Endodermal cell (in vitro differentiated cells): ENCODE data around the gene FHDC1. TPM values are rescaled to one million over a fixed set of nuclear protein-coding genes. Genes with fewer than 3 reads are reported as not detected.

Source experiments
- DNase-seq: peaks from one replicate; pipeline ENCODE4 v3.0.0-alpha.2; 2017
- H3K27ac ChIP-seq: 2 replicates; pipeline ENCODE4 v1.5.1; 2013; ENCODE audit warnings: mild to moderate bottlenecking, low read depth, low read length, moderate library complexity
- H3K27me3 ChIP-seq: 2 replicates; pipeline ENCODE4 v1.6.1; 2013; ENCODE audit warnings: mild to moderate bottlenecking, low read length, moderate library complexity; ENCODE audit not compliant: insufficient read depth, control insufficient read depth, poor library complexity, severe bottlenecking
- H3K36me3 ChIP-seq: 2 replicates; pipeline ENCODE4 v1.7.0; 2013; ENCODE audit warnings: mild to moderate bottlenecking, low read length, moderate library complexity; ENCODE audit not compliant: control insufficient read depth, insufficient read depth
- H3K4me1 ChIP-seq: one replicate; pipeline ENCODE4 v1.7.0; 2013; ENCODE audit warnings: low read length; ENCODE audit not compliant: control insufficient read depth, insufficient read depth
- H3K4me3 ChIP-seq: 2 replicates; pipeline ENCODE4 v1.5.1; 2013; ENCODE audit warnings: mild to moderate bottlenecking, low read length, moderate library complexity
- H3K9ac ChIP-seq: 2 replicates; pipeline ENCODE4 v1.6.1; 2013; ENCODE audit warnings: mild to moderate bottlenecking, low read length, moderate library complexity; ENCODE audit not compliant: poor library complexity, severe bottlenecking; ENCODE audit errors: extremely low read depth
- H3K9me3 ChIP-seq: 2 replicates; pipeline ENCODE4 v1.6.1; 2013; ENCODE audit warnings: mild to moderate bottlenecking, low read length, moderate library complexity; ENCODE audit not compliant: control insufficient read depth
- H3K27ac Mint-ChIP-seq: 2 replicates; pipeline ENCODE4 v1.8.0; 2020; ENCODE audit warnings: mixed read lengths
- H3K27me3 Mint-ChIP-seq: 2 replicates; pipeline ENCODE4 v1.8.0; 2021; ENCODE audit warnings: mild to moderate bottlenecking, mixed read lengths; ENCODE audit not compliant: insufficient read depth
- H3K36me3 Mint-ChIP-seq: 2 replicates; pipeline ENCODE4 v1.8.0; 2020; ENCODE audit warnings: low read depth, mixed read lengths
- H3K4me1 Mint-ChIP-seq: 2 replicates; pipeline ENCODE4 v1.8.0; 2020; ENCODE audit warnings: mixed read lengths
- H3K4me3 Mint-ChIP-seq: 2 replicates; pipeline ENCODE4 v1.8.0; 2020; ENCODE audit warnings: mild to moderate bottlenecking, moderate library complexity, mixed read lengths
- H3K9me3 Mint-ChIP-seq: 2 replicates; pipeline ENCODE4 v1.8.0; 2020; ENCODE audit warnings: mild to moderate bottlenecking, mixed read lengths
- WGBS, 2 experiments: methylation state at CpG; one replicate each; pipeline versions ENCODE4 v1.1.5 to v1.1.7; 2013; ENCODE audit warnings: missing lambda C conversion rate in 2 of 2, mixed read lengths in 1 of 2; ENCODE audit not compliant: insufficient coverage in 1 of 2, insufficient read length in 1 of 2; 5-methylcytosine and 5-hydroxymethylcytosine counted together
- total RNA-seq, 2 donors: library from RNA; stranded (reverse); fragmentation: NEBNext Ultra II Directional in 1 of 2; extraction: Animal tissue kit (Norgen Biotek cat#: 25700) in 1 of 2; gene quantifications; 2 replicates in 1 of 2; 3 replicates in 1 of 2; pipeline ENCODE4 v1.2.1, GENCODE V29; 2021
- TF ChIP-seq, protein P1 (sequence below): fragments of 200-600 bp; sonication (generic); conservative IDR thresholded peaks from 2 replicates; pipeline ENCODE4 v1.5.0; 2021; ENCODE audit warnings: antibody characterized with exemption, mild to moderate bottlenecking

FHDC1 gene
- total RNA-seq, 2 donors from 2014 or later = 2.5 to 7.9 TPM

DNA sequence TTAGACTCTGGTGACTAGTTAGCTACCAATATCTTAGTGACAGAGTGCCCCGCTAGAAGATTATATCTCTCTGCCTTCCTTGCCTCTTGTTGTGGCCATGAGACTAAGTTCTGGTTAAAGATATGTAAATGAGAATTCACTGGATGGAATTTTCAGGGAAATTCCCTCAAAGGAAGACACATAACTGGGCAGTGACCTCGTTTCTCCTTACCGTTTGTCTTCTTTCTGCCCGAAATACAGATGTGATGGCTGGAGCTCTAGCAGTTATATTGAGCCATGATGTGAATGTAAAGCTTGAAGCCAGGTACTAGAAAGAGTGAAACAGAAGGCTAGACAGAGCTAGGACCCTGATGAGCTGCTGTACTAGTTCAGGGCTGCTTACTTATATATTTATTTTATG lies 80.5 kb downstream of the FHDC1 start:
- no peaks in the 10 kb centered on the region for H3K27me3 Mint-ChIP-seq
- Histone ChIP-seq H3K4me3 (no peak overlapping the region), H3K27ac (no peak overlapping the region), H3K27me3 (no peaks in the 10 kb centered on the region), H3K9ac (no peak overlapping the region), H3K9me3 (no peaks in the 10 kb centered on the region), H3K36me3 (no peaks in the 10 kb centered on the region), H3K4me1 (no peaks in the 10 kb centered on the region)
- TF ChIP-seq, protein P1, sequence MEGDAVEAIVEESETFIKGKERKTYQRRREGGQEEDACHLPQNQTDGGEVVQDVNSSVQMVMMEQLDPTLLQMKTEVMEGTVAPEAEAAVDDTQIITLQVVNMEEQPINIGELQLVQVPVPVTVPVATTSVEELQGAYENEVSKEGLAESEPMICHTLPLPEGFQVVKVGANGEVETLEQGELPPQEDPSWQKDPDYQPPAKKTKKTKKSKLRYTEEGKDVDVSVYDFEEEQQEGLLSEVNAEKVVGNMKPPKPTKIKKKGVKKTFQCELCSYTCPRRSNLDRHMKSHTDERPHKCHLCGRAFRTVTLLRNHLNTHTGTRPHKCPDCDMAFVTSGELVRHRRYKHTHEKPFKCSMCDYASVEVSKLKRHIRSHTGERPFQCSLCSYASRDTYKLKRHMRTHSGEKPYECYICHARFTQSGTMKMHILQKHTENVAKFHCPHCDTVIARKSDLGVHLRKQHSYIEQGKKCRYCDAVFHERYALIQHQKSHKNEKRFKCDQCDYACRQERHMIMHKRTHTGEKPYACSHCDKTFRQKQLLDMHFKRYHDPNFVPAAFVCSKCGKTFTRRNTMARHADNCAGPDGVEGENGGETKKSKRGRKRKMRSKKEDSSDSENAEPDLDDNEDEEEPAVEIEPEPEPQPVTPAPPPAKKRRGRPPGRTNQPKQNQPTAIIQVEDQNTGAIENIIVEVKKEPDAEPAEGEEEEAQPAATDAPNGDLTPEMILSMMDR = no peak
- no peak overlapping the region for H3K4me3 Mint-ChIP-seq
- H3K4me1 Mint-ChIP-seq = peaks cover 3% of the 10 kb centered on the region
- H3K27ac Mint-ChIP-seq = no peak overlapping the region
- H3K9me3 Mint-ChIP-seq = no peaks in the 10 kb centered on the region
- 95 to 100% methylated on average over 3 to 4 of the region's 4 CpGs for WGBS, 2 experiments
- H3K36me3 Mint-ChIP-seq = no peaks in the 10 kb centered on the region
- DNase-seq = no peak

DNA sequence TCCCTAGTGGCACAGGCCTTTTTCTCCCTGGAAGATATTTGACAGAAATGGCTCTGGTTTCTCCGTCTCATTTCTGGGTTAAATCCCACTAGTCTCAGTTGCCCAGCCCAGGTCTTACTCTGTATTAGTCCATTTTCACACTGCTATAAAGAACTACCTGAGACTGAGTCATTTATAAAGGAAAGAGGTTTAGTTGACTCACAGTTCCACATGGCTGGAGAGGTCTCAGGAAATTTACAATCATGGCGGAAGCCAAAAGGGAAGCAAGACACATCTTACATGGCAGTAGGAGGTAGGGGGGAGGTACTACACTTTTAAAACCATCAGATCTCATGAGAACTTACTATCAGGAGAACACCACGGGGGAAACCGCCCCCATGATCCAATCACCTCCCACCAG lies 81.9 kb downstream of the FHDC1 start:
- no peaks in the 10 kb centered on the region for H3K9me3 ChIP-seq
- no peak for DNase-seq
- H3K4me3 ChIP-seq = no peak overlapping the region
- WGBS, 2 experiments = 89 to 100% methylated on average over 1 to 4 of the region's 4 CpGs
- no peaks in the 10 kb centered on the region for H3K36me3 ChIP-seq
- no peaks in the 10 kb centered on the region for H3K4me1 ChIP-seq
- no peaks in the 10 kb centered on the region for H3K27me3 Mint-ChIP-seq
- TF ChIP-seq, protein P1 = no peak
- H3K4me1 Mint-ChIP-seq = peaks cover 3% of the 10 kb centered on the region
- H3K9me3 Mint-ChIP-seq = no peaks in the 10 kb centered on the region
- no peaks in the 10 kb centered on the region for H3K27me3 ChIP-seq
- H3K4me3 Mint-ChIP-seq = no peak overlapping the region
- H3K9ac ChIP-seq = no peak overlapping the region
- H3K36me3 Mint-ChIP-seq = no peaks in the 10 kb centered on the region
- no peak overlapping the region for H3K27ac ChIP-seq
- H3K27ac Mint-ChIP-seq = no peak overlapping the region

DNA sequence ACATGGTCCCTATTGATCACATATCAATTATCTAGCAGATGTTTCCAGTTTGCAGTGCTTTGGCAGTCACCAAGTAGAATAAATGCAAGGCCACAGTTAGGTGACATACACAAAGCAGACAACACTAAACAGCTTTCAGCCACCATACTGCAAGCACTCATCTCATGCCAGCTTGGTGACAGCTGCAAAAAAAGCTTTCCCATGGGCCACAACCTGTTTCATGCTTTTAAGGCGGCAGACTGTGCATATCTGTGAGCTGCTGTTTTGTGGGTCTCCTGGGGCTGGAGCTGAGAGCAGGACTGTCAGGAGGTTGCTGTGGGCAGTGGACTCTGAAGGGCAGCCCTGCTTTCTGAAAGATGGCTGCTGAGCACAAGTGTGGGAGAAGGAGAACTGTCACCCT lies 82.6 kb downstream of the FHDC1 start:
- peaks cover 6% of the 10 kb centered on the region for H3K4me1 Mint-ChIP-seq
- no peaks in the 10 kb centered on the region for H3K9me3 ChIP-seq
- TF ChIP-seq, protein P1 = no peak
- H3K27ac ChIP-seq = no peak overlapping the region
- no peak overlapping the region for H3K4me3 ChIP-seq
- H3K9me3 Mint-ChIP-seq = no peaks in the 10 kb centered on the region
- WGBS, 2 experiments = 98 to 100% methylated on average over 1 of the region's 1 CpG
- no peaks in the 10 kb centered on the region for H3K36me3 Mint-ChIP-seq
- H3K27me3 ChIP-seq = no peaks in the 10 kb centered on the region
- no peak overlapping the region for H3K9ac ChIP-seq
- no peak overlapping the region for H3K4me3 Mint-ChIP-seq
- no peaks in the 10 kb centered on the region for H3K4me1 ChIP-seq
- no peaks in the 10 kb centered on the region for H3K36me3 ChIP-seq
- no peaks in the 10 kb centered on the region for H3K27me3 Mint-ChIP-seq
- no peak for DNase-seq
- H3K27ac Mint-ChIP-seq = no peak overlapping the region
